HG03558 (cell line): ENCODE results near the gene ARHGEF37.

Experiments
- ATAC-seq: cut with Tn5 transposase; IDR thresholded peaks from one replicate; pipeline ENCODE4 v1.9.1; 2021; ENCODE audit warnings: moderate number of reproducible peaks; ENCODE audit not compliant: unreplicated experiment; ENCODE audit errors: extremely low read depth

The ARHGEF37 gene

GRCh38 chr5:149598966-149599365 lies 17.7 kb downstream of the ARHGEF37 start:
- no peak for ATAC-seq

- no peak for ATAC-seq
Measured at GRCh38 chr5:149599375-149599774, 18.1 kb downstream of the ARHGEF37 start.

GRCh38 chr5:149600932-149601331 lies 19.6 kb downstream of the ARHGEF37 start:
- ATAC-seq, result no peak

GRCh38 chr5:149603210-149603609 lies 21.9 kb downstream of the ARHGEF37 start:
- no peak for ATAC-seq

DNA sequence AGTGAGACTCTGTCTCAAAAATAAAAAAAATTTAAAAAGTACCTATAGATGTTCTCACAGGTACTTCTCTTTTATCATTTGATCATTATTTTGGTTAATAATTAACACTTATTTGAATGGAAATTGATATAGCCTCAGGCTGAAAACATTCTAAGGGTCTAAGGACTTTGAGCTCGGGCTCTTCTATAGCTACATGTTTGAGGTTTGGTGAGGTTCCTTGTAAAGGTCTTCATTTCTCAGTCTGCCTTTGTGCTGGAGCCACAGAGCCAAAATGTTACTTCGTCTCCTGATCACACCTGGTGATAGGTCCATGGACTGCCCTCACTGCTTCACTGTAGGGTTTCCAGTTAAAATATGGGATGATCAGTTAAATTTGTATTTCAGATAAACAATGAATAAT lies 22.6 kb downstream of the ARHGEF37 start:
- ATAC-seq, result no peak

- no peak for ATAC-seq
Measured at GRCh38 chr5:149604321-149604720, 23.0 kb downstream of the ARHGEF37 start.

DNA sequence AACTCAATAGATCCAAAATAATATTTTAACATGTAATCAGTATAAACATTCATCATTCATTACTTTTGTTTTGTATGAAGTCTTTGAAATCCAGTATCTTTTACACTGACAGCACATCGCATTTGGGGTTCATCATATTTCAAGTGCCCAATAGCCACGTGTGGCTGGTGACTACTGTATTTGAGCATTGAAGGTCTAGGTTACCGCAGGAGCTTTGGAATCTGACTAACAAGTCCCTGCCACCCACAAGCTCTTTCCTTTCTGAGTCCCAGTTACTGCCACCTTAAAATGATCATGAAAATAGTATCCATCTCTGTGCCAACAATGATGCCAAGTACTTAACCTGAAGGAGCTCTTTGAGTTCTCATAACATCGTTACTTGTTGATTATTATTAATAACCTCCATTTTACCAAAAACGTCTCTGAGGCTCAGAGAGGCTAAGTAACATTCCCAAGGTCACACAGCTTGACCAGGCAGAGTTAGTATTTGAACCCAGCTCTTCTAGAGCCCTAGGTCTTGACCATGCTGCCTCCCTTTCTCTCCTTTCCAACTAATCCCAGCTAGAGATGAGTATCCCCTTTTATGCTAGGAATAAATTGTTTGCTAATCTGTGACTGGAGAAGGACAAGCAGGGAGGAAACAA lies 24.2 kb downstream of the ARHGEF37 start:
- ATAC-seq, result no peak

DNA sequence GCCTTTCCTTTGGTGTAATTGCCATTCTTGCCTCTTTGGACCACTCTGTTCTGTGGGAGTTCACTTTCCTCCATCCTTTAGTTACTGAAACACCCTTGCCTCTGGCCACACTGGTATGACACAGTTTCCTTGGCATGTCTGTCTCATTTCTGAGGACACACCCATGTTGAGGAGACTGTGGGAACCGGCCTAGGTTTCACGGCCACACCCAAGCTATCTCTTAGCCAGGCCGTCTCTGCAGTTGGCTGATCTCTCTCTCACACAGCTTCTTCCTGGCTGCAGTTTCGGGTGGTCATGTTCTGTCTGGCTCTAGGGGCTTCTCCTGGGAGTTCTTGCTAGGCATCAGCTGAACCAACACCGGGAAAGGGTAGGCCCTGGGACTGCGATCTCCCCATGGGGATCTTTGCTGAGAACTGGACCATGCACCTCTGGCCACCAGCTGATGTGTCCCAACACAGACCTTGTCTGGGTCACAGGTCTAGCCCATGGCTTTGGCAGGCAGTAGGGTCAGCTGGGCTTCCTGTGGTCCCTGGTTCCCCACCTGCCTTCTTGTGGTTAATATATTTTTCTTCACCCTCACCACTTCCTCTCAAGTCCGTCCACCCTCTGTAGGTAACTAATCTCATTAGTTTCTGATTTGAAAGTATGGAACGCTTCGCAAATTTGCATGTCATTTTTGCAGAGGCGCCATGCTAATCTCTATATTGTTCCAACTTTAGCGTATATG lies 24.9 kb downstream of the ARHGEF37 start:
- ATAC-seq, result peak; percentile 69

DNA sequence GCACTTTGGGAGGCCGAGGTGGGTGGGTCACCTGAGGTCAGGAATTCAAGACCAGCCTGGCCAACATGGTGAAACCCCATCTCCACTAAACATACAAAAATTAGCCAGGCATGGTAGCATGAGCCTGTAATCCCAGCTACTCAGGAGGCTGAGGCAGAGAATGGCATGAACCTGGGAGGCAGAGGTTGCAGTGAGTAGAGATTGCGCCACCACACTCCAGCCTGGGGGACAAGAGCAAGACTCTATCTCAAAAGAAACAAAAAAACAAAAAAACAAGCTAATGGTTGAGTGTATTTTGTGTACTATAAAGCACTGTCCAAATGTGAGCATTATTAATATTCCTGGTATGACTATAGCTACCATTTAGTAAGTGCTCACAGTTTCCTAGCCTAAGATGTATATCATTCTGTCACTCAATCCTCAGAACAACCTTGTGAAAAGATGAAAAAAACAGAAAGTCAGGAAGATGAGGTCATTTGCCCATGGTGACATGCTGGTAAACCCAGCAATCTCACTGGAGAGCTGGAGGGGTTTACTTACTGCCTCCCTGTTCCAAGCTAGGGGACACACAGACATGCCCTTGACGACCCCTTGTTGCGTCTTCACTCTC lies 27.7 kb downstream of the ARHGEF37 start:
- no peak for ATAC-seq

GRCh38 chr5:149609640-149610219 lies 28.4 kb downstream of the ARHGEF37 start:
- no peak for ATAC-seq

GRCh38 chr5:149610589-149611255 lies 29.4 kb downstream of the ARHGEF37 start:
- no peak for ATAC-seq

DNA sequence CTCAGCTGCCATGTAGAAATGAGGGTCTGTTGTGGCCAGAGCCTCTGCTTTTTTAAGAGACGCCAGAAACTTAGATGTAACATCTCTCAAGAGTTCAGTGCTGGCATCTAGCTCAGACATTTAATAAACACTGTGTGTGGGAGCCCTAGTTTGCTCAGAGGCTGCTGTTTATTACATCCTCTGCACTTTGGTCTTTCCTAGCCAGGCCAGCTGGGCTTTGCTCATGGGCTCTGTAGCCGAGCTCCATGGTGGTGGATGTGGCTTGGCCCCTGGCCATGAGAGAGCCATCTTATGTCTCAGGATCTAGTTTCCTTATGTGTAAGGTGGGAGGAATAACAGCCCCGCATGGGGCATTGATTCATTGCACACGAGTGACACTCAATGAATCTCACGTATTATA lies 30.0 kb downstream of the ARHGEF37 start:
- no peak for ATAC-seq

- ATAC-seq, result no peak
Measured at GRCh38 chr5:149614034-149614907, 33.0 kb downstream of the ARHGEF37 start.

GRCh38 chr5:149615976-149616375 lies 34.7 kb downstream of the ARHGEF37 start:
- ATAC-seq, result no peak

DNA sequence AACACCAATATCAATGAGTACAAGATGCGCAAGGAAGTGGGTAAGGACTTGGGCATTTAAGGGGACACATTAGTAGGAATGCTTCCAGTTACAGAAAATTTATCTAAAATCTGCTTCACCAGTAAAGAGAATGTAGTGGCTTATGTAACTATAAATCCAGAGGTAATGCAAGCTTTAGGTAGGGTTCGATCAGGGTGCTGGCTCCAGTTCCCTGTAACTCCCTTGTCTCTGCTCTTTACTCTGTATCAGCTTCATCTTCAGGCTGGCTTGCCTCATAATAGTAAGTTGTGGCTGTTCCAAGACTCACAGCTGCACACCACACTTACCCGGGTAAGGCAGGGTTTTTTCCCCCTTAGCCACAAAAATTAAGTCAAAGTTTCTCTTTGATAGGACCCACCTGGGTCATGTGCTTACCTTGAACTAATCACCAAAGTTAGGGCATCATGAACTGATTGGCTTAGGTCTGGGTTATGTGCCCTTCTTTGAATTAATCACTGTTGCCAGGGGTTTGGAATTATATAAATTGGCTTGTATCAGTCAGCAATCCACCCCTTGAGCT lies 35.5 kb downstream of the ARHGEF37 start:
- peak; percentile 65 for ATAC-seq

DNA sequence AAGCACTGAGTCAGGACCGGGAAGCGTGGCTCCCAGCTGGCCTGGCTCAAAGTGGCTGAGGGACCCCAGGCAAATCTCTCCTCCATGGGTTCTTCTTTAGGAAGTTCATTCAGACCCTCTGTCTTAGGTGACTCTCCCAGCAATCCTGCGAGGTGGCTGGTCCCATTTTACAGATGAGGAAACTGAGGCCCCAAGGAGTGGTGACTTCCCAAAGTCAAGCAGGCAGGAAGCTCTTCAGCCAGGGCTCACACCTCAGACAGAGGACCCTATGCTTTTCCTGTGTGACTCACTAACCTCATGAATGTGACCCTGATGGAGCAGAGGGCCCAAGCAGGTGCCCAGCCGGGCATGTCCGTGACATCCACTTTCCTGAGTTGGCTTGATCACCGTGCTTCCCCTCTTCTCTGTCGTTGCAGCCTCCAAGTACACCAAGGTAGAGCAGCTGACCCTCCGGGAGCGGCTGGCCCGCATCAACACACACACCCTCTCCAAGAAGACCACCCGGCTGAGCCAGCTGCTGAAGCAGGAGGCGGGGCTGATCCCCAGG lies 36.5 kb downstream of the ARHGEF37 start:
- no peak for ATAC-seq

DNA sequence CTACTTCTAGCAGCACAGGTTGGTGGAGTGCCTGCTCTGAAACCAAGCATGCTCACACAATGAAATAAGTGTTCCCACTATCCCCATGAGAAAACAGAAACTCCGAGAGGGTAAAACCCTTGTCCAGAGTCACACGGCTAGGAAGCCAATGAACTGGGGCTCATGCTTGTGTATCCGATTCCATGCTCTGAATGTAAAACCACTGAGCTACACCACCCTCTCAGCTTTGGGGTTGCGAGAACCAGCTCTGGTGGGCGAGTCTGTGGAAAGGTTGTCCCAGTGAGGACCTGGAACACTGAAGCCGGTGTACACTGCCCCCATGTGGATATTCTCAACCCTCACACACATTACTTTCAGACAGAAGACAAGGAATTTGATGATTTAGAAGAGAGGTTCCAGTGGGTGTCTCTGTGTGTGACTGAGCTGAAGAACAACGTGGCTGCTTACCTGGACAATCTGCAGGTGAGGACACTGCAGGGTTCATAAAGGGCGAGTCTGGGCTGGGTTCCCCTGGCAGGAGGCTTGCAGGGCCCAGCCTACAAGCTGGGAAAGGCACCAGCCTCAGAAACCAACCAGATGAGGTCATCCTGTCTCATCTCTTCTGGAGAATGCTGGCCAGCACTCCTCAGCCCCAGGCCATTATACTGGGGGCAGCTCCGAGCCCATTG lies 37.4 kb downstream of the ARHGEF37 start:
- ATAC-seq, result no peak

DNA sequence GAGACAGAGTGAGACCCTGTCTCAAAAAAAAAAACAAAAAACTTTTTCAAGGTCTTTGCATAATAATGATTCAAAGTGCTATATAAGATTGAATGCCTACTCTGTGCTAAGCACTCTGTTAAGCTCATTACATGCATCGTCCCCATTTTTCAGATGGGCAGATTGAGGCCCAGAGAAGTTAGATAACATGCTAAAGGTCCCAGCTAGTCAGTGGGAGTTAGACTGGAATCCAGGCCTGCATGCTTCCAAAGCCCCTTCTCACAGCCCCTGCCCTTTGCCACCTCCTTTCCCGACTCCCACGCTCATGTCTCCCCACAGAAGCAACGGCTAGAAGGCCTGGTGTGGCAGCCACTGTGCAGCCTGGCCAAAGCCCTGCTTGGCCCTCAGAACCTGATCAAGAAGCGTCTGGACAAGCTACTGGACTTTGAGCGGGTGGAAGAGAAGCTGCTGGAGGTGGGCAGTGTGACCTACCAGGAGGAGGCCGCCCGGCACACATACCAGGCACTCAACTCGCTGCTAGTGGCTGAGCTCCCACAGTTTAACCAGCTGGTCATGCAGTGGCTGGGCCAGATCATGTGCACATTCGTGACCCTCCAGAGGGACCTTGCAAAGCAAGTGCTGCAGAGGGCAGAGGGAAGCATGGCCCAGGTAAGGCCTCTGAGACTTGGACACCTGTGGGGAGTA lies 40.3 kb downstream of the ARHGEF37 start:
- no peak for ATAC-seq
